Measurements from ENCODE around the gene NEU2.

DNA sequence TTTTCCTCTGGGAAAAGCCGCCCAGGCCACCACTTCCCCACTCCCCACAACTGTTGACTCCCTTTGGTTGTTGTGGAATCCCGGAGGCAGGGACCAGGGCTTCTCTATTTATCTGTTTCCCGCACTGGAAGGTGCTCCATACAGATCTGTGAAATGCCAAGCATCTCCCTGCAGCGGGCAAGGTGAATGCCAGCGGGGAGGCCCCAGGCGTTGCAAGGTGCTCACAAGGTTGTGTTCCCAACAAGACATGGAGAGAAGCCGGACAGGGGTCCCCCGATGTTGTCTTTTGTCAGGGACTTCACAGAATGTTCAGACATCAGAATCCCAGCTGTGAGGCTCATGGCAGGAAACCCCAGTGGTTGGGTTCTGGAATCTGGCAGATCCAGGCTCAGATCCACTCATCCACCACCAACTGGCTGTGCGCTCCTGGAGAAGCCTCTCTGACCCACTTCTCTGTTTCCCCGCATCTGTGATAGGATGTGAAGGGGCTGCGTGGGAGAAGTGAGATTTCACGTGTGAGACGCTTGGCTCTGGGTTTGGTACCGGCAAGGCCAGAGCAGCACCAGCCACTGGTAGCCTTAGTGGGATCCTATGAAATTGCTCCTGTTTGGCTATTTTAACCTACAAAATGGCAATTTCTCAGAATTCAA is 8.6 kb upstream of the NEU2 start:
- TF ChIP-seq CTCF (IDR thresholded peaks at IDR 0.05): no peak
- no peak for TF ChIP-seq POLR2A (IDR thresholded peaks at IDR 0.05)
